ENCODE data around the gene C10orf67.
"Not testable (repeated sequence)": the region's sequence is repeated elsewhere in the genome, so short reads cannot be mapped to it uniquely, and the experiment has no call there.

Gene C10orf67

DNA sequence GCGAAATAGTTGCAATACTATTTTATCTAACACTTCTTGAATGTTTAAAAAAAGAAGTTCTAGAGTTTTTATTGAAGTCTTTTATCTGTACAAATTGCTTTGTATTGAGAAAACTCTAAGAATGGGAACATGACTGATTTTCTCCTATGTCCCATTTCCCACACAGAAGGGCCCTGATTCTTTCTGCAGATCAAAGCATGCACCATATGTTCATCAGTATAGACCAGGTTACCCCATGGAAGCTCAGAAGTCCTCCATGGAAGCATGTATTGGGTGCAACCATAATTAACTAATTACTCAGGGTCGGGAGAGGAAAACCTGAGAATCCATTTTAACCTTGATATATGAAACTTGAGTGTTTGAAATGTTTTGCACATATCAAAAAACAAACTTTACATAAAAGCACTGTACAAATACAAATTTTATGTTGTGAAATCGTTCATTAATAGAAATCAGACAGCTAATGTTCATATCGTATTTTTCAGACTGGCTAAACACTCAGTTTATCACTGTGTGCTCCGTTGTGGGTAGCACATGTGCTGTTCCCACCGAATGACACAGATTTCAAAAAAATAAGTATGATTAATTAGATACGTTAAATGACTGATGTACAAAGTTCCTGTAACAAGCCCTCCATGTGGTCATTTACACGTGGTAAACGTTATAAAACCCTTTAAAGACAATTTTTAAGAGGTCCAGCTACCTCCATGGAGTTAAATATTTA is 81.0 kb downstream of the C10orf67 start:
- DNase-seq = no peak

GRCh38 chr10:23262928-23263327 is 81.7 kb downstream of the C10orf67 start:
- DNase-seq = no peak

- DNase-seq = no peak
Measured at GRCh38 chr10:23258516-23258915, 86.1 kb downstream of the C10orf67 start.

DNA sequence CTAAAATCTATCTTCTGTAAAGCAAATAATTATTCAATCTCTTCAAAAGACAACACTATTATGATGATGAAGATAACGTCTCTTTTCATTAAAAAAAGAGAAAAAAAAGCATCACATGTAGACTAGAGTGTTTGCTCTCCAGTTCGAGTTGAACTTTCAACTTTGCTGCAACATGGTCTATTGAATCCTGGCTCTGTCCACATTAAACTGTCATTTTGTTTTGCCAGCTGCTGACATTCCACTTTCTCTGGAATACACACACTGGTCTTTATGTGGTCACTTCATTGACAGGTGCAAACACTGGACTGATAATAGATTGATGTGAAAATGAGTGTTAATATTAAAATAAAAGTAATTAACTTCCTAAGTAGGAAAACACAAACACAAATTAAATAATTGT is 90.8 kb downstream of the C10orf67 start:
- DNase-seq = no peak

GRCh38 chr10:23252859-23253258 is 91.7 kb downstream of the C10orf67 start:
- DNase-seq = not testable (repeated sequence)

- DNase-seq = not testable (repeated sequence)
Measured at GRCh38 chr10:23241779-23242178, 102.8 kb downstream of the C10orf67 start.

DNA sequence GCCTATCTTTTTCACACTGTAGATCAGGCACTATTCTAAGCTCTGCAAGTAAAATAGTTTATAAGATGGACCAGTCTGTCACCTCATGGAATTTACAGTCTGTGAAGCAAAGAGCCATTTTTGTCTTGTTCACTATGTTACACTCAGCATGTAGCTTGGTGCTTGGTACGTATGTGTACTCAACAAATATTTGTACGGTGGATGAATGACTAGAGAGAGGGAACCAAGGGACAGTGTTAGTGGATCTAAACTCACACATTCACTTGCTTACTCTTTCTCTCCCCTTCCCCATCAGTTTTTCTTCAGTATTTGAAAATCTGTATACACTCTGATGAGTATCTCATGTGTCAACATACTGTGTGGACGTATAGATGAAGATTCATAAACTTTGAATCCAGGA is 106.6 kb downstream of the C10orf67 start:
- no peak for DNase-seq

- DNase-seq = no peak
Measured at GRCh38 chr10:23230582-23230981, 114.0 kb downstream of the C10orf67 start.

- no peak for DNase-seq
Measured at GRCh38 chr10:23217471-23217870, 127.1 kb downstream of the C10orf67 start.

DNA sequence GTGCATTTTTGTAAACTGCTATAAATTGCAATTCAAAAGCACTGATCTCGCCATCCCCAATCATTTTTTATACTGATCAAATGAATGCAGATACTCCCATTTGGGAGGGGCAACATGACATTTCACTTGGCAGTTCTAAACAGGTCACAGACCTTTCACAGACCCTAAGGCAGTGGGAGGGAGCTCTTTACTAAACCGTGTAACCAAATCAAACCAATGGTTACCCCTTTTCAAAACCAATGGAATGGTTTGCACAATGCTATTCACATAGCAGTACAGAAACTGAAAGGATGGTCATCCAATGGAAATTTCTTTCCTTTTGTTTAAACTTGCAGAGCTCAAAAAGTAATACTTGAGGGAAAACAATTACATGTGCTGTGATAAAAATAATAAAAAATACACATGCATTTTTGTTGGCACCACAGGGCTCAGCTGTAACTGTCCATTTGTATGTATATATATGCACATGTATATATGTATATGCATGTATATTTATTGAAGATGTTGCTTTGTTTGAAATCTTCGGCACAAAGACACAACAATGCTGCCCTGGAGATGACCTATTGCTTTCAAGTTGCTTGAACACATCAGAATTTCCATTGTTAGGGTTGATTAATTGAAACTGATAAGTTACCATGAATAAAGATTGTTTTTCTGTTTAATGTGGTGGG is 138.5 kb downstream of the C10orf67 start:
- no peak for DNase-seq

- no peak for DNase-seq
Measured at GRCh38 chr10:23204773-23205172, 139.8 kb downstream of the C10orf67 start.

DNA sequence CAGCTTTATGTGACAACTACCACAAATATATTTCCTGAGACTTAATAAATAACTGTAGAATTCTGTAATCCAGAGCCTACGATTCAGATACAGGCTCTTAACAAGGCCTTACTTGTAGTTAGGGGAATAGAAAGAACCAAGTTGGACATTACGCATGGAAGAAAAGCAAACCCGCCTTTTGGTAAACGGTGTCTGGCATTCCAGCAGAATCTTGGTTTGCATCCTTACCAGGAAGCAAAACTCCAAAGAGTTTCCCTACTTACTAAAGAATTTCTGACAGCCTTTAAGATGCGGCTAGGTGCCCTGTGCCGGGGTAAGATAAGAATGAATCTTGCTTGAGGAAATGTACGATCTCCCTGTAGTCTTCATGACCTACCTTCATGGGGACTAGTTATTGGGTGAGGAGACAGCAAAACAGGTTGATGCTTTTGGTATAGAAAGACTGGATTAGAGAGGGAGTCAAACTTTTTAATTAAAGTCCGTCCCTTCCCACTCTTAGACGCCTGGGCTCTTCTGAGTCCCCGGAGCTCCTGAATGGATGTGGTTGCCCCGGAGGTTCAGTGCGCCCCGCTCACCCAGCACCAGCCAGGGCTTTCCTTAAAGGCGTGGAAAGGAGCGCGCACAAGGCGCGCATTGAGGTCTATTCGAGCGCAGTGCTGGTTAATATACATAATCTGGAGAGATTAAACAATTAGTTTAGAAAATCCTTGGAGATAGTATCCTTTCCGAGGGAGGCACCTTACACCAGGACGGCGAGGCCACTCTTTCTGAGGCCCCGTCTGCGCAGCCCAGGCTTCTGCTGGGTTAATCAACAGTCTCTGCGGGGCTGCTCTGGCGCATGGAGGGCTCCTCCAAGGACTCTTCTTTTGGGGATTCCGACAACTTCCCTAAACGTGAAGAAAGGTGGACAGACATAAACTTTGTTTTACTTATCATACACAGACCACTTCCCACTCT is 140.9 kb downstream of the C10orf67 start:
- no peak for DNase-seq

DNA sequence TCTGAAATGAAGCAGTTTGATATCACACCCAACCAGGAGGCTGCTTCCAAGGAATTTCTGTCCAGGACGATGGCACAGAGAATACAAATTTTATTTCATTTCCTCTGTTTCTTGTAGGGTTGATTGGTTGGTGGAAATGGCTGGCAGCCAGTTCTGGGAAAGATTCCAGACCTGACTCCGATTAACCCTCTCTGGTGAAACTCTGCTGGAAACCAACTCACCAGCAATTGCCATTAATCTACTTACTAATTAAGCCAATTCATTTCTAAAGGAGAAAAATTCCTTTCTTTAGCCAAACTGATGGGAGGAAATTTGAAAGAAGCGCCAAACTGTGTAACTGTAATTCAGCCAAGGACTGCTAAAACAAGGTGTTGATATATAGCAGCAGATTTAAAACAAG is 141.8 kb downstream of the C10orf67 start:
- DNase-seq = no peak

- no peak for DNase-seq
Measured at GRCh38 chr10:23201837-23202236, 142.8 kb downstream of the C10orf67 start.

GRCh38 chr10:23200997-23201652 is 143.5 kb downstream of the C10orf67 start:
- DNase-seq = no peak

- no peak for DNase-seq
Measured at GRCh38 chr10:23200586-23200985, 144.0 kb downstream of the C10orf67 start.

DNA sequence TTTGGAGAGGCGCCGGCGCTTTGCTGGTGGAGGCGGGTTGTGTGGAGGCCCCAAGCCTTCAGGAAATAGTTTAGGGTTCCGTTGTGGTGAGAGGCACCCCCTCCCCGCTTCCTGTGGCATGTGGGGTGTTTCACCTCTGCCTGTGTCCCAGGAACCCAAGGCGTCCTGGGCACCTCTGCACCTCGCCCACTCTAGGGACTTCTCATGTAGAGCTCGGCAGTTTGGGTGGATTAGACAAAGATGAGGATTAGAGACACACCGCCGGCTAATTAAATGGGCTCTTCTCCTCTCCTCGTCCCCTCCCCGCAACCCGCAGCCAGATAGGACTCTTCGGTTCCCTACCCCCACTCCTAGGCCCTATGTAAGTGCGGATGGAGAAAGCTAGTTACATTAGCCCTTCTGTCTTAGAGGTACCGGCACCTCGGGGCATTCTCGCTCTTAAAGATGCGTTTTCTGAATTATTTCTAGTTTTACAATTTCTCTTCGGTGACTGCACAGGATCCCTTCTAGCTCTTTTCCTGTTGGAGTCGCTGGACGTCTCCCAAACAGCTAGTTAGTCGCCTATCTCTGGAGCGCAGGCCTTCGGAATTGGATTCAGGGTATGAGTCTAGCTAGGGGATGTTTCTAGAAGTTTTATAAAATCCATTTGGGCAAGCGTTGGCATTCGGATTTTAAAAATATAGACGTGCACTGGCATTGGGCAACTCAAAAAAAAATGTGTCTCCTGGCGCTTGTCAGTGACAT is 144.7 kb downstream of the C10orf67 start:
- DNase-seq = no peak

DNA sequence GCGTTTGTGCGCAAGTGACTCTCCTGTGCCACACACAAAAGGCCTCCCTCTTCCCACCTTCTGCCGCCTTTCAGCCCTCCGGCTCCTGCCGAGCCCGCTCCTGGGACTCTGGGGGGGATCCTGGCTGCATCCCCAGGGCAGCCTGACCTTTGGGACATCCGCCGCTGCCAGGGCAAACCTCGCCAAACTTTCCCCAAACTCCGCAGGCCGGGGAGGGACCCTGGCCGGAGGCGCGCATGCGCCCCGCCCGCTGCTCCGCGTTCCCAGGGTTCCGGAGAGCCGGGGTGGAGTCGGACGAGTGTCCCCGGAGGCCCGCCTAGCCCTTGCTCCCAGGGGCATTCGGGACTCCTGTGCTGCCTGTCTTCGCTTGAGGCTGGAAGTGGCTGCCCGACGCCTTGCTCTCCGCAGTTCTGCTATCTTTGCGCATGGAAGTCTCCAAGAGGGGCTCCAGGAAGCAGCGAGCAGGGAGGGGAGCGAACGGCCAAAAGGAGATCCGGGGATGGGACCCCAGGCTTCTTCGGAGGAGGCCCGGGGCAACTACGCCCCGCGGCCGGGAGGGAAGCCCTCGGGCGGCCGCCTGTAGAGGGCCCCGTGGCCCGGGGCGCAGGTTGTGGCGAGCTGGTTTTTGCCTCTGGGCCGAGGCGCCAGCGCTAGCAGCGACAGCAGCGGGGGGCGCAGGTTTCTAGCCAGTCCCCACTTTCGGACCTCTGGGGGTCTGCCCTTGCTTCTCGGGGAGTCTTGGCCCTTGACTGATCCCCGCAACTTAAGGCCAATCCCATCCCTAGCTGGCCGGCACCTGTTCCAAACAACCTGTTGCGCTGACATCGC is 145.4 kb downstream of the C10orf67 start:
- DNase-seq = peak; percentile 34

DNA sequence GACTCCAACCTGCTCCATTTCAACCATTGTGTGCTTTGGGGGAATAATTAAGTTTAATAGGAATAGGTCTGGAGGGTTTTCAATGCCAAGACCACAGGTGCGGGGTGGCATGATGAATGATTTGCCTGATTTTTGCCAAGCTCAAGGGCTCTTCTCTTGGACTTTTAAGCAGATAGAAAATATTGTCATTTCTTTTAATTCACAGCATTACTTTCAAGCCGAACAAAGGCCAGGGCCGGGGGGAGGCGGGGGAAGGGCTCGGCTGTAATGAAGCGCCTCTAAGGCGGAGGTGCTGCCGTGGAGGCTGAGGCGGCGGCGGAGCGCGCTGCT is 146.0 kb downstream of the C10orf67 start:
- DNase-seq = peak; percentile 64

GRCh38 chr10:23197416-23197861 is 147.2 kb downstream of the C10orf67 start:
- peak; percentile 71 for DNase-seq

DNA sequence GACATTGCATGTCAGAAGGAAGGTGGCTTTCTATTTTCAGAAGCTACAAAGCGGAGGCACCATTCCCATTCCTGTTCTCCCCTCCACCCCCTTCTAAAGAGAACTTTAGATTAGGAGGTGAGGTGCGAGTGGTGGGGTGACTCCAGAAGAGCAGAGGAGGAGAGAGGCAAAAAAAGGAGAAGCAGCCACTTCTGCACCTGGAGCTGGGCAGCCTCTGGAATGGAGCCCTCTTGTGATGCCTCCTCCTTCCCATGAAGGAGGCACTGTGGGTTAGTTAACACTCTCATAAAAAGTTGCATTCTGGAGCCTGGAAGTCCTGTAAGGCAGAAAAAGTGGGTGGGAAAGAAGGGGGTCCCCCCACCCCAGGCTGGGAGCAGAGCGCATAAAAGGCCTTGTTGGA is 147.7 kb downstream of the C10orf67 start:
- no peak for DNase-seq

Data from NCI-H1436 treated with DMSO at 0.1 percent for 48 hours (cell line).